ENCODE results near the gene KIF18B.
A peak's percentile ranks its signal among the peaks of the same experiment; 100 is the strongest.

Gene KIF18B

DNA sequence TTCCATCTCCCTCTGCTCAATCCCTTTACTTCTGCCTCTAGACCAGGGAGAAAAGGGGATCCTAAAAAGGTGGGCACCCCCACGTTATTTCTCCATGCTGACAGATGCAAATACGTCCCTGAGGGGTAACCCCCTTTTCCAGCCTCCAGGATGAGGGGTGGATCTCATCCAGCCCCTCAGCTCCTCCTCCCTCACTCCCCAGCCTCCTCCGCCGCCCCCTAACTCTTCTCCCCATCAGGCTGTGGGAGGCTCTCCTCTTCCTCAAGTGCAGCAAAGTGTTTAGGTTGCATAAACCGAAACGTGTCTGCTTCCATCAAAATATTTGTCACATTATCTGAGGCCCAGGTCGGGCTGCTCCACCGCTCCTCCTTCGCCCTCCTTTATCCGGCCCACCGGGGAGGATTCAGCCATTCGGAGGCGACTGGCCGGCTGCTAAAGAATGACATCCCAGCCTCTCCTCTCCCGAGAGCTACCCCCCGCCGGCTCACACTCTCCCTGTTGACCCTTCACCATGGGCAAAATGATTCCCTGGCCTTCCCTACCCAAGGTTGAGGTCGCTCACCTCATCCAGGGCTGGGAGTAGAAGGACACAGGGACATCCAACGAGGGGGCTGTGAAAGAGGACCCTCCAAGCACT is 21.7 kb upstream of the KIF18B start:
- in situ Hi-C loops (cut with MboI; ENCODE audit: low sequenced_read_pairs, unreplicated experiment): no loop called here

DNA sequence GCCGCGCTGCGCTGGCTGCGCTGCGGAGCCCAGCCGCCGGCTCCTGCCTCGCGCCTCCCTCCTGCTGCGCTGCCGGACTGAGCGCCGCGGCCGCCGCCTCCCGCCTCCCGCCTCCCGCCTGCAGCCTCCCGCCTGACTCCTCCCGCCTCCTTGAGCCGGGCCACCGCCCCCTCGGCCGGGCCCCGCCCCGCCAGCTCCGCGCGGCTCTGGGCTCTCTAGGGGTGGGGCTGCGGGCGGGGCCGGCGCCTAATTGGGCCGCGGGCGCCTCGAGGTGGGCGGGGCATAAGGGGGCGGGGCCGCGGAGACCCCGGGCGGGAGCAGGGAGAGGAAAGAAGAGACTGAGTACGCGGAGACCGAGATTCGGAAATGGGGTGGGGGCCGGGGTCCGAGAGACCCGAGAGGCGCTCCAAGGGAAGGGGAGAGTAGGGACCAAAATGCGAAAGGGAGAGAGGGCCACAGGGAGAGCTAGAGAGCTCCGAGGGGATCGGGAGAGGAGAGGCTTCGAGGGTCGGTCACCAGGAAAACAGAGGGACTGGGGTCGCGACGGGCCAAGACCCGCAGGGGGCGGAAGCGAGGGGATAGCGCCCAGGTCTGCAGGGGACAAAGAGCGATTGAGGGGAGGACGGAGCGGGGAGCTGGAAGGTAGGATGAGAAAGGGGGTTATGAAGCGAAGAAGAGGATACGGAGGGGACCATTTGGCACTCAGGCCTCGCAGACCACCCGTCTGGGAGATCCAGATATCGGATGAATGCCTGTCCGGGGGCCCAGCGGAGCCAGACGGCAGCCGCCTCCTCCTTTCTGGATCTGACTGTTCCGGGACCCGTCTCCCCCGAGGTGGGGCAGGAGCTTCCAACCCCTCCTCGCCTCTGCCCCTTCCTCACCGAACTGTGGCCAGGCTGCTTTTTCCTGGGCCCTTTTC is 20.9 kb upstream of the KIF18B start, which contains the start of gene C1QL1:
TSS of gene C1QL1 (minus strand) at position 79 of the 919 bp plus-strand sequence. CDS start 255 bp downstream, outside the sequence.
- no peak for TF ChIP-seq CTCF (IDR thresholded peaks at IDR 0.05; ENCODE audit: borderline replicate concordance, control extremely low read depth, extremely low read depth, insufficient read depth, missing control alignments)
- in situ Hi-C loops (cut with MboI; ENCODE audit: low sequenced_read_pairs, unreplicated experiment): no loop called here
- DNase-seq (ENCODE audit: low spot score): peak; percentile 100

More for the DNA sequence above, 21.7 kb upstream of the KIF18B start:
- no peak for DNase-seq (ENCODE audit: low spot score)
- TF ChIP-seq CTCF (IDR thresholded peaks at IDR 0.05; ENCODE audit: borderline replicate concordance, control extremely low read depth, extremely low read depth, insufficient read depth, missing control alignments): no peak

DNA sequence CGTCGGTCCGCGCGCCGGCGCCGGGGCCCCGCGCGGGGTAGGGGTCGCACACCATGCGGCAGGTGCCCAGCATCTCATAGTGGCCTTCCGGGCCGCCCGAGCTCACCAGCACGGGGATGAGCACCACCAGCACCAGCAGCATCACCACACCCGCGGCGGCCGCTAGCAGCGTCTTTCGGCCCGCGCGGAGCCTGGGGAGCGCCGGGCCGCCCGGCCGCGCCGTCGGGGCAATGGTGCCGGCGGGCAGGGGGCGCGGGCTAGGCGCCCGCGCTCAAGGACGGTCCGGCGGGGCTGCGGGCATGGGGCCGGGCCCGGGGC is 20.3 kb upstream of the KIF18B start:
- in situ Hi-C loops (cut with MboI; ENCODE audit: low sequenced_read_pairs, unreplicated experiment): no loop called here
- no peak for DNase-seq (ENCODE audit: low spot score)
- TF ChIP-seq CTCF (IDR thresholded peaks at IDR 0.05; ENCODE audit: borderline replicate concordance, control extremely low read depth, extremely low read depth, insufficient read depth, missing control alignments): no peak

- DNase-seq (ENCODE audit: low spot score): no peak
- in situ Hi-C loops (cut with MboI; ENCODE audit: low sequenced_read_pairs, unreplicated experiment): no loop called here
- no peak for TF ChIP-seq CTCF (IDR thresholded peaks at IDR 0.05; ENCODE audit: borderline replicate concordance, control extremely low read depth, extremely low read depth, insufficient read depth, missing control alignments)
Observed at GRCh38 chr17:44967026-44967906, 19.7 kb upstream of the KIF18B start.

- no peak for DNase-seq (ENCODE audit: low spot score)
- TF ChIP-seq CTCF (IDR thresholded peaks at IDR 0.05; ENCODE audit: borderline replicate concordance, control extremely low read depth, extremely low read depth, insufficient read depth, missing control alignments): no peak
- in situ Hi-C loops (cut with MboI; ENCODE audit: low sequenced_read_pairs, unreplicated experiment): no loop called here
Observed at GRCh38 chr17:44966348-44967025, 18.9 kb upstream of the KIF18B start.
